ENCODE data around the gene SLC46A1.

The SLC46A1 gene

GRCh38 chr17:28405632-28406472, at the start of gene SLC46A1:
Gene SLC46A1 (minus strand): TSS chr17:28406212. CDS start chr17:28406114, 98 bp downstream.
- no peak within 1 kb of the TSS for H3K4me2 ChIP-seq (ENCODE audit: insufficient read depth, low read length)
- no peak within 1 kb of the TSS for H3K4me3 ChIP-seq (ENCODE audit: low read depth in 1 of 2, low read length in 2 of 2)
- peaks cover 16% of the 10 kb centered on the region for H3K27me3 ChIP-seq (ENCODE audit: insufficient read depth, low read length, poor library complexity)
- H3K9ac ChIP-seq (ENCODE audit: low read depth, low read length): no peak within 1 kb of the TSS
- no peak within 1 kb of the TSS for H3K27ac ChIP-seq (ENCODE audit: low read length)
- ATAC-seq (ENCODE audit: insufficient read depth, low read depth) (no peak), DNase-seq (no peak)
- no peak within 1 kb of the TSS for H2AFZ ChIP-seq (ENCODE audit: low read depth, low read length)
- H3K9me3 ChIP-seq (ENCODE audit: insufficient read depth, low read length, severe bottlenecking): no peaks in the 10 kb centered on the region
- no peaks in the 10 kb centered on the region for H3K36me3 ChIP-seq (ENCODE audit: insufficient read depth, low read length)
- no peaks in the 10 kb centered on the region for H3K79me2 ChIP-seq (ENCODE audit: insufficient read depth, low read length)
- no peaks in the 10 kb centered on the region; the same call in 1 of the 2 replicates for H4K20me1 ChIP-seq (ENCODE audit: insufficient read depth, low read length)
- no peak for TF ChIP-seq CTCF (IDR thresholded peaks at IDR 0.05; ENCODE audit: borderline replicate concordance, extremely low read depth, low read length, poor library complexity, severe bottlenecking)
- no peak for TF ChIP-seq EZH2 (IDR thresholded peaks at IDR 0.05; ENCODE audit: borderline replicate concordance, low read depth, low read length, severe bottlenecking)
- H3K4me1 ChIP-seq (ENCODE audit: insufficient read depth, low read length): no peaks in the 10 kb centered on the region

- Histone ChIP-seq H3K9ac (ENCODE audit: low read depth, low read length) (no peak overlapping the region), H4K20me1 (ENCODE audit: insufficient read depth, low read length) (no peaks in the 10 kb centered on the region), H2AFZ (ENCODE audit: low read depth, low read length) (no peak overlapping the region), H3K4me2 (ENCODE audit: insufficient read depth, low read length) (no peak overlapping the region), H3K4me3 (ENCODE audit: low read depth in 1 of 2, low read length in 2 of 2) (no peak overlapping the region), H3K36me3 (ENCODE audit: insufficient read depth, low read length) (no peaks in the 10 kb centered on the region), H3K27ac (ENCODE audit: low read length) (no peak overlapping the region), H3K9me3 (ENCODE audit: insufficient read depth, low read length, severe bottlenecking) (no peaks in the 10 kb centered on the region), H3K4me1 (ENCODE audit: insufficient read depth, low read length) (no peaks in the 10 kb centered on the region), H3K27me3 (ENCODE audit: insufficient read depth, low read length, poor library complexity) (no peaks in the 10 kb centered on the region), H3K79me2 (ENCODE audit: insufficient read depth, low read length) (no peaks in the 10 kb centered on the region)
- no peak for ATAC-seq (ENCODE audit: insufficient read depth, low read depth)
- TF ChIP-seq EZH2 (IDR thresholded peaks at IDR 0.05; ENCODE audit: borderline replicate concordance, low read depth, low read length, severe bottlenecking) (no peak), CTCF (IDR thresholded peaks at IDR 0.05; ENCODE audit: borderline replicate concordance, extremely low read depth, low read length, poor library complexity, severe bottlenecking) (no peak)
- DNase-seq: no peak
Observed at GRCh38 chr17:28449859-28450258, 43.8 kb upstream of the SLC46A1 start.

GRCh38 chr17:28447396-28447760, 41.4 kb upstream of the SLC46A1 start:
- Histone ChIP-seq H3K79me2 (ENCODE audit: insufficient read depth, low read length) (no peaks in the 10 kb centered on the region), H3K27ac (ENCODE audit: low read length) (no peak overlapping the region), H3K9ac (ENCODE audit: low read depth, low read length) (no peak overlapping the region), H3K4me1 (ENCODE audit: insufficient read depth, low read length) (no peaks in the 10 kb centered on the region), H3K4me2 (ENCODE audit: insufficient read depth, low read length) (no peak overlapping the region), H3K36me3 (ENCODE audit: insufficient read depth, low read length) (no peaks in the 10 kb centered on the region), H4K20me1 (ENCODE audit: insufficient read depth, low read length) (no peaks in the 10 kb centered on the region), H2AFZ (ENCODE audit: low read depth, low read length) (no peak overlapping the region), H3K27me3 (ENCODE audit: insufficient read depth, low read length, poor library complexity) (no peaks in the 10 kb centered on the region), H3K4me3 (ENCODE audit: low read depth in 1 of 2, low read length in 2 of 2) (no peak overlapping the region), H3K9me3 (ENCODE audit: insufficient read depth, low read length, severe bottlenecking) (no peaks in the 10 kb centered on the region)
- DNase-seq: no peak
- no peak for ATAC-seq (ENCODE audit: insufficient read depth, low read depth)
- TF ChIP-seq CTCF (IDR thresholded peaks at IDR 0.05; ENCODE audit: borderline replicate concordance, extremely low read depth, low read length, poor library complexity, severe bottlenecking): no peak
- TF ChIP-seq EZH2 (IDR thresholded peaks at IDR 0.05; ENCODE audit: borderline replicate concordance, low read depth, low read length, severe bottlenecking): no peak
